HEK293 (cell line): ENCODE data around the gene CCDC78.

ENCODE experiments used
- CTCF ChIA-PET: fragments of 350-600 bp; formaldehyde crosslinking; extraction: SDS; loops from one replicate; lab custom pipeline; 2021; ENCODE audit warnings: antibody characterized with exemption; lab: Yijun Ruan, JAX
- POLR2A ChIA-PET: fragments of 300-600 bp; formaldehyde crosslinking; extraction: SDS; loops from one replicate; lab custom pipeline; 2020; ENCODE audit warnings: antibody characterized with exemption, inconsistent platforms; lab: Yijun Ruan, JAX
- H3K27ac ChIP-seq: fragments of 200-500 bp; sonication (Bioruptor generic); 2 replicates; pipeline ENCODE4 v1.5.1; 2014; ENCODE audit warnings: low read depth, low read length, control low read depth, inconsistent platforms; ENCODE audit errors: extremely low read depth
- H3K36me3 ChIP-seq, 2 experiments: fragments of 200-500 bp in 1 of 2; sonication (Bioruptor generic) in 1 of 2; 1 replicate in 1 of 2; 2 replicates in 1 of 2; pipeline ENCODE4 v1.5.1; 2014 to 2017; ENCODE audit warnings: inconsistent platforms in 2 of 2, low read length in 2 of 2; ENCODE audit not compliant: control insufficient read depth in 2 of 2, insufficient read depth in 1 of 2
- H3K4me1 ChIP-seq: fragments of 200-500 bp; sonication (Bioruptor generic); 2 replicates; pipeline ENCODE4 v1.5.1; 2014; ENCODE audit warnings: mild to moderate bottlenecking, low read length, inconsistent platforms; ENCODE audit not compliant: control insufficient read depth, insufficient read depth
- H3K4me3 ChIP-seq: 2 replicates; pipeline ENCODE4 v1.5.1; 2011; ENCODE audit warnings: low read depth, mild to moderate bottlenecking, control low read depth, low read length, moderate library complexity
- H3K9me3 ChIP-seq: fragments of 200-500 bp; sonication (Bioruptor generic); 2 replicates; pipeline ENCODE4 v1.5.1; 2014; ENCODE audit warnings: low read depth, low read length, inconsistent platforms; ENCODE audit not compliant: control insufficient read depth, insufficient read depth
- GLIS1 ChIP-seq: fragments of 450-650 bp; formaldehyde crosslinking; IDR thresholded peaks from 2 replicates; pipeline ENCODE4 v1.5.1; 2016; ENCODE audit warnings: missing biosample characterization, missing genetic modification characterization
- PRDM1 ChIP-seq: fragments of 450-650 bp; formaldehyde crosslinking; IDR thresholded peaks from 2 replicates; pipeline ENCODE4; 2016; ENCODE audit warnings: missing biosample characterization, missing genetic modification characterization
- RBAK ChIP-seq: fragments of 450-650 bp; formaldehyde crosslinking; IDR thresholded peaks from 2 replicates; pipeline ENCODE4 v1.5.1; 2016; ENCODE audit warnings: missing biosample characterization, missing genetic modification characterization
- TRIM28 ChIP-seq: IDR thresholded peaks from 2 replicates; pipeline ENCODE4 v1.6.1; 2011; ENCODE audit warnings: low read length, control low read depth, borderline replicate concordance
- ZFHX2 ChIP-seq: fragments of 450-650 bp; formaldehyde crosslinking; conservative IDR thresholded peaks from 2 replicates; pipeline ENCODE4 v1.5.1; 2016; ENCODE audit warnings: missing biosample characterization, missing genetic modification characterization
- ZNF157 ChIP-seq: fragments of 450-650 bp; formaldehyde crosslinking; IDR thresholded peaks from 2 replicates; pipeline ENCODE4 v1.5.1; 2016; ENCODE audit warnings: missing biosample characterization, missing genetic modification characterization
- ZNF473 ChIP-seq: fragments of 450-650 bp; formaldehyde crosslinking; IDR thresholded peaks from 2 replicates; pipeline ENCODE4 v1.5.1; 2017; ENCODE audit warnings: missing biosample characterization, missing genetic modification characterization
- ZNF600 ChIP-seq: fragments of 450-650 bp; formaldehyde crosslinking; IDR thresholded peaks from 2 replicates; pipeline ENCODE4 v1.5.1; 2016; ENCODE audit warnings: missing biosample characterization, missing genetic modification characterization
- ZNF654 ChIP-seq: fragments of 450-650 bp; formaldehyde crosslinking; IDR thresholded peaks from 2 replicates; pipeline ENCODE4 v1.5.1; 2016; ENCODE audit warnings: low read depth, missing biosample characterization, missing genetic modification characterization
- ZNF747 ChIP-seq: fragments of 450-650 bp; formaldehyde crosslinking; IDR thresholded peaks from 2 replicates; pipeline ENCODE4 v1.5.1; 2016; ENCODE audit warnings: missing biosample characterization, missing genetic modification characterization
- ZNF76 ChIP-seq: fragments of 450-650 bp; formaldehyde crosslinking; IDR thresholded peaks from 2 replicates; pipeline ENCODE4; 2016; ENCODE audit warnings: low read depth, missing biosample characterization, missing genetic modification characterization, borderline replicate concordance
- ZSCAN23 ChIP-seq: fragments of 450-650 bp; formaldehyde crosslinking; IDR thresholded peaks from 2 replicates; pipeline ENCODE4 v1.5.1; 2016; ENCODE audit warnings: missing biosample characterization, missing genetic modification characterization
- TF ChIP-seq, protein P1 (sequence below): fragments of 450-650 bp; formaldehyde crosslinking; IDR thresholded peaks from 2 replicates; pipeline ENCODE4 v1.5.1; 2016; ENCODE audit warnings: missing biosample characterization, missing genetic modification characterization
- TF ChIP-seq, protein P2 (sequence below): fragments of 450-650 bp; formaldehyde crosslinking; IDR thresholded peaks from 2 replicates; pipeline ENCODE4 v1.5.0; 2017; ENCODE audit warnings: missing biosample characterization, missing genetic modification characterization, borderline replicate concordance
- TF ChIP-seq, protein P3 (sequence below): fragments of 450-650 bp; formaldehyde crosslinking; IDR thresholded peaks from 2 replicates; pipeline ENCODE4 v1.5.1; 2017; ENCODE audit warnings: missing biosample characterization, missing genetic modification characterization
- TF ChIP-seq, protein P4 (sequence below): fragments of 450-650 bp; IDR thresholded peaks from 2 replicates; pipeline ENCODE4 v1.5.1; 2018; ENCODE audit warnings: missing biosample characterization, missing genetic modification characterization
- TF ChIP-seq, protein P5 (sequence below): fragments of 450-650 bp; formaldehyde crosslinking; IDR thresholded peaks from 2 replicates; pipeline ENCODE4 v1.5.1; 2016; ENCODE audit warnings: missing biosample characterization, missing genetic modification characterization
- TF ChIP-seq, protein P6 (sequence below): fragments of 450-650 bp; formaldehyde crosslinking; IDR thresholded peaks from 2 replicates; pipeline ENCODE4 v1.5.1; 2016; ENCODE audit warnings: missing biosample characterization, missing genetic modification characterization
- TF ChIP-seq, protein P7 (sequence below): fragments of 450-650 bp; formaldehyde crosslinking; IDR thresholded peaks from 2 replicates; pipeline ENCODE4 v1.5.1; 2016; ENCODE audit warnings: missing biosample characterization, missing genetic modification characterization, low read depth
- TF ChIP-seq, protein P8 (sequence below): fragments of 450-650 bp; formaldehyde crosslinking; IDR thresholded peaks from 2 replicates; pipeline ENCODE4 v1.5.1; 2016; ENCODE audit warnings: missing biosample characterization, missing genetic modification characterization

The CCDC78 gene

DNA sequence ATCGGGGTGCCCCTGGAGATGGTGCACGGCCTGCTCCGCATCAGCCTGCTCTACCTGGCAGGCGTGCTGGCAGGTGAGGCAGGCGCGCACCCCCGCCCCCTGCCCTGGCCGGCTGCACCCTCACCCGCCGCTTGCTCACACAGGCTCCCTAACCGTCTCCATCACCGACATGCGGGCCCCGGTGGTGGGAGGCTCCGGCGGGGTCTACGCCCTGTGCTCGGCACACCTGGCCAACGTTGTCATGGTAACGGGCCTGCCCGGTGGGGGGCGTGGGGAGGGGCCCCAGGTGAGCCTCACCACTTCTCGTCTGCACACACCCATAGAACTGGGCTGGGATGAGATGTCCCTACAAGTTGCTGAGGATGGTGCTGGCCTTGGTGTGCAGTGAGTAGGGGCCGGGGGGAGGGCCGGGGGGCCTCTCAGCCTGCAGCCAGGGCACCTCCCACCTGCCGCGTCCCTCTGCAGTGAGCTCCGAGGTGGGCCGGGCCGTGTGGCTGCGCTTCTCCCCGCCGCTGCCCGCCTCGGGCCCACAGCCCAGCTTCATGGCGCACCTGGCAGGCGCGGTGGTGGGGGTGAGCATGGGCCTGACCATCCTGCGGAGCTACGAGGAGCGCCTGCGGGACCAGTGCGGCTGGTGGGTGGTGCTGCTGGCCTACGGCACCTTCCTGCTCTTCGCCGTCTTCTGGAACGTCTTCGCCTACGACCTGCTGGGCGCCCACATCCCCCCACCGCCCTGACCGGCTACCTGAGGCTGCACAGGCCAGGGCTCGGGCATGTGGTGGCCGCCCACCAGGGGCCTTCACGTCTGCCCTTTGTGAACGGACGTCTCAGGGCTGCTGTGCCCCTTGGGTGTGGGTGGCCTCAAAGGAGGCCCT is 48.7 kb downstream of the CCDC78 start (continued):
- TF ChIP-seq, protein P1, sequence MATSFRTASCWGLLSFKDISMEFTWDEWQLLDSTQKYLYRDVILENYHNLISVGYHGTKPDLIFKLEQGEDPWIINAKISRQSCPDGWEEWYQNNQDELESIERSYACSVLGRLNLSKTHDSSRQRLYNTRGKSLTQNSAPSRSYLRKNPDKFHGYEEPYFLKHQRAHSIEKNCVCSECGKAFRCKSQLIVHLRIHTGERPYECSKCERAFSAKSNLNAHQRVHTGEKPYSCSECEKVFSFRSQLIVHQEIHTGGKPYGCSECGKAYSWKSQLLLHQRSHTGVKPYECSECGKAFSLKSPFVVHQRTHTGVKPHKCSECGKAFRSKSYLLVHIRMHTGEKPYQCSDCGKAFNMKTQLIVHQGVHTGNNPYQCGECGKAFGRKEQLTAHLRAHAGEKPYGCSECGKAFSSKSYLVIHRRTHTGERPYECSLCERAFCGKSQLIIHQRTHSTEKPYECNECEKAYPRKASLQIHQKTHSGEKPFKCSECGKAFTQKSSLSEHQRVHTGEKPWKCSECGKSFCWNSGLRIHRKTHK (tag by site-specific recombination): no peak
- TF ChIP-seq, protein P2, sequence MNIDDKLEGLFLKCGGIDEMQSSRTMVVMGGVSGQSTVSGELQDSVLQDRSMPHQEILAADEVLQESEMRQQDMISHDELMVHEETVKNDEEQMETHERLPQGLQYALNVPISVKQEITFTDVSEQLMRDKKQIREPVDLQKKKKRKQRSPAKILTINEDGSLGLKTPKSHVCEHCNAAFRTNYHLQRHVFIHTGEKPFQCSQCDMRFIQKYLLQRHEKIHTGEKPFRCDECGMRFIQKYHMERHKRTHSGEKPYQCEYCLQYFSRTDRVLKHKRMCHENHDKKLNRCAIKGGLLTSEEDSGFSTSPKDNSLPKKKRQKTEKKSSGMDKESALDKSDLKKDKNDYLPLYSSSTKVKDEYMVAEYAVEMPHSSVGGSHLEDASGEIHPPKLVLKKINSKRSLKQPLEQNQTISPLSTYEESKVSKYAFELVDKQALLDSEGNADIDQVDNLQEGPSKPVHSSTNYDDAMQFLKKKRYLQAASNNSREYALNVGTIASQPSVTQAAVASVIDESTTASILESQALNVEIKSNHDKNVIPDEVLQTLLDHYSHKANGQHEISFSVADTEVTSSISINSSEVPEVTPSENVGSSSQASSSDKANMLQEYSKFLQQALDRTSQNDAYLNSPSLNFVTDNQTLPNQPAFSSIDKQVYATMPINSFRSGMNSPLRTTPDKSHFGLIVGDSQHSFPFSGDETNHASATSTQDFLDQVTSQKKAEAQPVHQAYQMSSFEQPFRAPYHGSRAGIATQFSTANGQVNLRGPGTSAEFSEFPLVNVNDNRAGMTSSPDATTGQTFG (tag by site-specific recombination): no peak
- TF ChIP-seq ZSCAN23 (tag by site-specific recombination): no peak
- TF ChIP-seq ZNF473: no peak
- TF ChIP-seq, protein P3, sequence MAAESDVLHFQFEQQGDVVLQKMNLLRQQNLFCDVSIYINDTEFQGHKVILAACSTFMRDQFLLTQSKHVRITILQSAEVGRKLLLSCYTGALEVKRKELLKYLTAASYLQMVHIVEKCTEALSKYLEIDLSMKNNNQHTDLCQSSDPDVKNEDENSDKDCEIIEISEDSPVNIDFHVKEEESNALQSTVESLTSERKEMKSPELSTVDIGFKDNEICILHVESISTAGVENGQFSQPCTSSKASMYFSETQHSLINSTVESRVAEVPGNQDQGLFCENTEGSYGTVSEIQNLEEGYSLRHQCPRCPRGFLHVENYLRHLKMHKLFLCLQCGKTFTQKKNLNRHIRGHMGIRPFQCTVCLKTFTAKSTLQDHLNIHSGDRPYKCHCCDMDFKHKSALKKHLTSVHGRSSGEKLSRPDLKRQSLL (tag by site-specific recombination): peak; percentile 79; the same call in 1 of the 2 replicates
- TF ChIP-seq, protein P4, sequence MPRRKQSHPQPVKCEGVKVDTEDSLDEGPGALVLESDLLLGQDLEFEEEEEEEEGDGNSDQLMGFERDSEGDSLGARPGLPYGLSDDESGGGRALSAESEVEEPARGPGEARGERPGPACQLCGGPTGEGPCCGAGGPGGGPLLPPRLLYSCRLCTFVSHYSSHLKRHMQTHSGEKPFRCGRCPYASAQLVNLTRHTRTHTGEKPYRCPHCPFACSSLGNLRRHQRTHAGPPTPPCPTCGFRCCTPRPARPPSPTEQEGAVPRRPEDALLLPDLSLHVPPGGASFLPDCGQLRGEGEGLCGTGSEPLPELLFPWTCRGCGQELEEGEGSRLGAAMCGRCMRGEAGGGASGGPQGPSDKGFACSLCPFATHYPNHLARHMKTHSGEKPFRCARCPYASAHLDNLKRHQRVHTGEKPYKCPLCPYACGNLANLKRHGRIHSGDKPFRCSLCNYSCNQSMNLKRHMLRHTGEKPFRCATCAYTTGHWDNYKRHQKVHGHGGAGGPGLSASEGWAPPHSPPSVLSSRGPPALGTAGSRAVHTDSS (tag by site-specific recombination): no peak
- 0 out of 2 replicates have a peak, but pooled peaks have one; percentile 20 for TF ChIP-seq ZFHX2 (tag by site-specific recombination)

DNA sequence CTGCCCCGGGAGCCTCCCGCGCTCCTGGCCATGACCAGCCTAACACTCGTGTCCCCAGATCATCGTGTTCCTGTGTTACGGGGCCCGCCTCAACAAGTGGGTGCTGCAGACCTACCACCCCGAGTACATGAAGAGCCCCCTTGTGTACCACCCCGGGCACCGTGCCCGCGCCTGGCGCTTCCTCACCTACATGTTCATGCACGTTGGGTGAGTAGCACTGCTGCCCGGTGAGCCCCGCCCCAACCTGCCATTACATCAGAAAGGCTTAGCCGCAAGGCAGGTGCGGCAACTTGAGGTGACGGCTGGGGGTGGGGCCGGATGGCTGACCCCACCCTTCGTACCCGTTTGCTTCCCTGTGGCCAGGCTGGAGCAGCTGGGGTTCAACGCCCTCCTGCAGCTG is 49.3 kb downstream of the CCDC78 start:
- Histone ChIP-seq H3K27ac (no peak overlapping the region), H3K36me3 (peaks cover 0 to 44% of the 10 kb centered on the region in 2 experiments; a peak in 1 of 3 replicates), H3K4me3 (no peak overlapping the region), H3K4me1 (peaks cover 10% of the 10 kb centered on the region; the same call in 1 of the 2 replicates), H3K9me3 (no peaks in the 10 kb centered on the region)
- POLR2A ChIA-PET: interaction anchor here (2.5 to 2.6 kb wide), 2 partner anchors 9 to 12 kb away, joined by 10 read pairs; partner anchors contain the start of genes RHOT2 and WDR24
- CTCF ChIA-PET: interaction anchor here (1.1 kb wide), 1 partner anchor 10 kb away, joined by 6 read pairs; no protein-coding TSS in a partner anchor
- TF ChIP-seq ZNF747 (tag by site-specific recombination): no peak
- TF ChIP-seq TRIM28: no peak
- no peak for TF ChIP-seq ZNF76
- TF ChIP-seq PRDM1 (tag by site-specific recombination): no peak
- no peak for TF ChIP-seq GLIS1 (tag by site-specific recombination)
- TF ChIP-seq, protein P5, sequence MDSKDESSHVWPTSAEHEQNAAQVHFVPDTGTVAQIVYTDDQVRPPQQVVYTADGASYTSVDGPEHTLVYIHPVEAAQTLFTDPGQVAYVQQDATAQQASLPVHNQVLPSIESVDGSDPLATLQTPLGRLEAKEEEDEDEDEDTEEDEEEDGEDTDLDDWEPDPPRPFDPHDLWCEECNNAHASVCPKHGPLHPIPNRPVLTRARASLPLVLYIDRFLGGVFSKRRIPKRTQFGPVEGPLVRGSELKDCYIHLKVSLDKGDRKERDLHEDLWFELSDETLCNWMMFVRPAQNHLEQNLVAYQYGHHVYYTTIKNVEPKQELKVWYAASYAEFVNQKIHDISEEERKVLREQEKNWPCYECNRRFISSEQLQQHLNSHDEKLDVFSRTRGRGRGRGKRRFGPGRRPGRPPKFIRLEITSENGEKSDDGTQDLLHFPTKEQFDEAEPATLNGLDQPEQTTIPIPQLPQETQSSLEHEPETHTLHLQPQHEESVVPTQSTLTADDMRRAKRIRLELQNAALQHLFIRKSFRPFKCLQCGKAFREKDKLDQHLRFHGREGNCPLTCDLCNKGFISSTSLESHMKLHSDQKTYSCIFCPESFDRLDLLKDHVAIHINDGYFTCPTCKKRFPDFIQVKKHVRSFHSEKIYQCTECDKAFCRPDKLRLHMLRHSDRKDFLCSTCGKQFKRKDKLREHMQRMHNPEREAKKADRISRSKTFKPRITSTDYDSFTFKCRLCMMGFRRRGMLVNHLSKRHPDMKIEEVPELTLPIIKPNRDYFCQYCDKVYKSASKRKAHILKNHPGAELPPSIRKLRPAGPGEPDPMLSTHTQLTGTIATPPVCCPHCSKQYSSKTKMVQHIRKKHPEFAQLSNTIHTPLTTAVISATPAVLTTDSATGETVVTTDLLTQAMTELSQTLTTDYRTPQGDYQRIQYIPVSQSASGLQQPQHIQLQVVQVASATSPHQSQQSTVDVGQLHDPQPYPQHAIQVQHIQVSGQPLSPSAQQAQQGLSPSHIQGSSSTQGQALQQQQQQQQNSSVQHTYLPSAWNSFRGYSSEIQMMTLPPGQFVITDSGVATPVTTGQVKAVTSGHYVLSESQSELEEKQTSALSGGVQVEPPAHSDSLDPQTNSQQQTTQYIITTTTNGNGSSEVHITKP: no peak
- no peak for TF ChIP-seq ZNF157 (tag by site-specific recombination)
- TF ChIP-seq, protein P6, sequence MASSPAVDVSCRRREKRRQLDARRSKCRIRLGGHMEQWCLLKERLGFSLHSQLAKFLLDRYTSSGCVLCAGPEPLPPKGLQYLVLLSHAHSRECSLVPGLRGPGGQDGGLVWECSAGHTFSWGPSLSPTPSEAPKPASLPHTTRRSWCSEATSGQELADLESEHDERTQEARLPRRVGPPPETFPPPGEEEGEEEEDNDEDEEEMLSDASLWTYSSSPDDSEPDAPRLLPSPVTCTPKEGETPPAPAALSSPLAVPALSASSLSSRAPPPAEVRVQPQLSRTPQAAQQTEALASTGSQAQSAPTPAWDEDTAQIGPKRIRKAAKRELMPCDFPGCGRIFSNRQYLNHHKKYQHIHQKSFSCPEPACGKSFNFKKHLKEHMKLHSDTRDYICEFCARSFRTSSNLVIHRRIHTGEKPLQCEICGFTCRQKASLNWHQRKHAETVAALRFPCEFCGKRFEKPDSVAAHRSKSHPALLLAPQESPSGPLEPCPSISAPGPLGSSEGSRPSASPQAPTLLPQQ (tag by site-specific recombination): peak; percentile 51; the same call in 1 of the 2 replicates
- TF ChIP-seq, protein P7, sequence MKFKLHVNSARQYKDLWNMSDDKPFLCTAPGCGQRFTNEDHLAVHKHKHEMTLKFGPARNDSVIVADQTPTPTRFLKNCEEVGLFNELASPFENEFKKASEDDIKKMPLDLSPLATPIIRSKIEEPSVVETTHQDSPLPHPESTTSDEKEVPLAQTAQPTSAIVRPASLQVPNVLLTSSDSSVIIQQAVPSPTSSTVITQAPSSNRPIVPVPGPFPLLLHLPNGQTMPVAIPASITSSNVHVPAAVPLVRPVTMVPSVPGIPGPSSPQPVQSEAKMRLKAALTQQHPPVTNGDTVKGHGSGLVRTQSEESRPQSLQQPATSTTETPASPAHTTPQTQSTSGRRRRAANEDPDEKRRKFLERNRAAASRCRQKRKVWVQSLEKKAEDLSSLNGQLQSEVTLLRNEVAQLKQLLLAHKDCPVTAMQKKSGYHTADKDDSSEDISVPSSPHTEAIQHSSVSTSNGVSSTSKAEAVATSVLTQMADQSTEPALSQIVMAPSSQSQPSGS: no peak
- no peak for TF ChIP-seq RBAK (tag by site-specific recombination)
- no peak for TF ChIP-seq ZNF654
- no peak for TF ChIP-seq ZNF600 (tag by site-specific recombination)
- TF ChIP-seq, protein P8, sequence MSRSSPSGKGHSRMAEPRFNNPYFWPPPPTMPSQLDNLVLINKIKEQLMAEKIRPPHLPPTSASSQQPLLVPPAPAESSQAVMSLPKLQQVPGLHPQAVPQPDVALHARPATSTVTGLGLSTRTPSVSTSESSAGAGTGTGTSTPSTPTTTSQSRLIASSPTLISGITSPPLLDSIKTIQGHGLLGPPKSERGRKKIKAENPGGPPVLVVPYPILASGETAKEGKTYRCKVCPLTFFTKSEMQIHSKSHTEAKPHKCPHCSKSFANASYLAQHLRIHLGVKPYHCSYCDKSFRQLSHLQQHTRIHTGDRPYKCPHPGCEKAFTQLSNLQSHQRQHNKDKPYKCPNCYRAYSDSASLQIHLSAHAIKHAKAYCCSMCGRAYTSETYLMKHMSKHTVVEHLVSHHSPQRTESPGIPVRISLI (tag by site-specific recombination): no peak
